Activated CD4-positive, alpha-beta memory T cell treated with anti-CD3 and anti-CD28 coated beads for 36 hours (primary cell): ENCODE results near the gene ARHGEF25. TPM values are rescaled to one million over a fixed set of nuclear protein-coding genes. Genes with fewer than 3 reads are reported as not detected.

Source experiments
- CTCF ChIA-PET: fragments of 350-600 bp; sonication (Branson Sonifier 250); formaldehyde crosslinking; loops from one replicate; lab custom pipeline; 2021; ENCODE audit warnings: antibody characterized with exemption, inconsistent platforms; lab: Charles Lee
- POLR2A ChIA-PET: fragments of 350-600 bp; sonication (Branson Sonifier 250); formaldehyde crosslinking; loops from one replicate; lab custom pipeline; 2021; ENCODE audit warnings: antibody characterized with exemption; lab: Charles Lee
- DNase-seq: peaks from one replicate; pipeline ENCODE4 v3.0.0-alpha.2; 2020
- H3K27ac Mint-ChIP-seq: one replicate; pipeline ENCODE4 v1.8.0; 2021; ENCODE audit warnings: mixed read lengths
- H3K27me3 Mint-ChIP-seq: one replicate; pipeline ENCODE4 v1.8.0; 2021; ENCODE audit warnings: mixed read lengths
- H3K36me3 Mint-ChIP-seq: one replicate; pipeline ENCODE4 v1.8.0; 2021; ENCODE audit warnings: mixed read lengths
- H3K4me1 Mint-ChIP-seq: one replicate; pipeline ENCODE4 v1.8.0; 2021; ENCODE audit warnings: low read depth, mixed read lengths
- H3K4me3 Mint-ChIP-seq: one replicate; pipeline ENCODE4 v1.8.0; 2021; ENCODE audit warnings: mild to moderate bottlenecking, mixed read lengths
- H3K9me3 Mint-ChIP-seq: one replicate; pipeline ENCODE4 v1.8.0; 2021; ENCODE audit warnings: mixed read lengths
- intact Hi-C: fragments of 100-400 bp; cut with micrococcal nuclease; formaldehyde crosslinking; loops from one replicate; pipeline ENCODE4 v1.15.1; 2023
- total RNA-seq, 2 experiments: library from RNA; stranded (reverse); gene quantifications; one replicate each; pipeline ENCODE4 v1.2.3, GENCODE V29; 2021

The ARHGEF25 gene
- total RNA-seq, 2 experiments from 2014 or later = 1.4 to 2.5 TPM

DNA sequence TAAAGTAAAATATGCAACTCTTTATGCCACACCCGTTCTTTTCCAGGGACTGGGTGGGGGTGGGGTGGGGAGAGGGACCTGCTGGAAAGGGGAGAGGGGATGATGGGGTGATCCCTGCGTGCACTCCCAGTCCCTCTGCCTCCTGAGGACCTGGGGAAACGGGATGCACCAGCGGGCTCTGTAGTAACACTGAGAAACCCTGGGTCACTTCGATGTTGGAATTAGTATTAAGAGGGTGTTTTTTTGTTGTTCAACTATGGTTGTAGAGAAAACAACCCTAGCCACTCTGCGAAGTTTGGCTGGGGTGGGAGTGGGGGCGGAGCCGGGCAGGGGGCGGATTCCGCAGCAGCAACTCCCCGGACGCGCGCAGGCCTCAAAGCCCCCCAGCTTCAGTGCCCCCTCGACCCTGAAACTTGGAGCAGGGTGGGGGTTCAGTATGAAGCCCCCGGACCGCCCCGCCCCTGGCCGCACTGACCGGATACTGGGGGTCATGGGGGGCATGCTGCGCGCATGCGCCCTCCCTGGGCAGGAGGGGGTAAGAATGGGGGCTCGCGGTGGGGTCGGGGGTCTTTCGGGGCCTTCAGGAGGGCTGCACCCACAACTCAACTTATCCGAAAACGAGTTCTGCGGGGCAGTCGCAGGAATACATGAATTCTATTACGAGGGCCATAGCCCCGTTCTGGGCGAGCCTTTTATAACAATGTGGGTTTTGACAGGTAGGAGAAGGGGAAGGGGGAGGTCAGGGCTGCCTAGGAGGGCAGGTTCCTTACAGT, 1.3 kb upstream of the ARHGEF25 start:
- Mint-ChIP-seq H3K4me1 (peaks cover 16% of the 10 kb centered on the region), H3K27me3 (peaks cover 23% of the 10 kb centered on the region), H3K36me3 (peaks cover 2% of the 10 kb centered on the region), H3K4me3 (peak overlapping the region; percentile 58), H3K9me3 (no peaks in the 10 kb centered on the region), H3K27ac (no peak overlapping the region)
- ChIA-PET POLR2A (interaction anchor here (2.9 kb wide), 1 partner anchor 11 kb away, joined by 9 read pairs; no protein-coding TSS in a partner anchor), CTCF (interaction anchor here (1.1 to 2.0 kb wide), 2 partner anchors 10 to 18 kb away, joined by 3 to 9 read pairs; no protein-coding TSS in a partner anchor)
- DNase-seq = no peak
- intact Hi-C loops = no loop called here

DNA sequence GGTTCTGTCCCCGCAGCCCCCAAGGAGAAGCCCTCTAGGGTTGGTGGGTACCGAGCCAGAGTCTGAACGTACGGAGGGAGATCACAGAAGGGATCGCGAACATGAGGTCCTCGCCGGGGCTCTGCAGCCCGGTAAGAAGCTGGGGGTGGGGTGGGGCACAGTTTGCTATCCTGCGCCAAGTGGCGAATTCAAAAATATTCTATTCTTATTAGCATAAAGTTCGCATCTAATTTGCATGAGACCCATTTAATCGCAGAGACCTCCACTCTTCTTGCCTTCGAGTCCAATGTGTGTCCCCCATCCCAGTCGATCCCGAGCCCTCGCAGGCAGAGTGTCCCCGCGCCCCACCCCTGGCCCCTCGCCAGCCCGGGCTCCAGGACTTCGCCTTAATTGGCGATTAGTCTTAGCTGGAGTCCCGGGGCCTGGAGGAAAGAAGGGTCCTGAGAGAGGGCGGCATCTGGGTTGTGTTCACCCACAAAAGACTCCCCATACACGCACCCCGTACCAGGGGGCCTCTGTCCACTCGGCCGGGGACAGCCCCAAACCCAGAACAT, 604 bp upstream of the ARHGEF25 start:
- Mint-ChIP-seq H3K36me3 (peaks cover 2% of the 10 kb centered on the region), H3K9me3 (no peaks in the 10 kb centered on the region), H3K4me1 (peaks cover 11% of the 10 kb centered on the region), H3K27me3 (peaks cover 23% of the 10 kb centered on the region), H3K27ac (no peak overlapping the region), H3K4me3 (peak overlapping the region; percentile 58)
- intact Hi-C loops = no loop called here
- DNase-seq = no peak
- ChIA-PET CTCF (interaction anchor here (1.1 to 2.0 kb wide), 3 partner anchors 10 to 27 kb away, joined by 3 to 9 read pairs (median 3); no protein-coding TSS in a partner anchor), POLR2A (interaction anchor here (1.0 to 2.9 kb wide), 2 partner anchors 10 to 80 kb away, joined by 4 to 9 read pairs; no protein-coding TSS in a partner anchor)

DNA sequence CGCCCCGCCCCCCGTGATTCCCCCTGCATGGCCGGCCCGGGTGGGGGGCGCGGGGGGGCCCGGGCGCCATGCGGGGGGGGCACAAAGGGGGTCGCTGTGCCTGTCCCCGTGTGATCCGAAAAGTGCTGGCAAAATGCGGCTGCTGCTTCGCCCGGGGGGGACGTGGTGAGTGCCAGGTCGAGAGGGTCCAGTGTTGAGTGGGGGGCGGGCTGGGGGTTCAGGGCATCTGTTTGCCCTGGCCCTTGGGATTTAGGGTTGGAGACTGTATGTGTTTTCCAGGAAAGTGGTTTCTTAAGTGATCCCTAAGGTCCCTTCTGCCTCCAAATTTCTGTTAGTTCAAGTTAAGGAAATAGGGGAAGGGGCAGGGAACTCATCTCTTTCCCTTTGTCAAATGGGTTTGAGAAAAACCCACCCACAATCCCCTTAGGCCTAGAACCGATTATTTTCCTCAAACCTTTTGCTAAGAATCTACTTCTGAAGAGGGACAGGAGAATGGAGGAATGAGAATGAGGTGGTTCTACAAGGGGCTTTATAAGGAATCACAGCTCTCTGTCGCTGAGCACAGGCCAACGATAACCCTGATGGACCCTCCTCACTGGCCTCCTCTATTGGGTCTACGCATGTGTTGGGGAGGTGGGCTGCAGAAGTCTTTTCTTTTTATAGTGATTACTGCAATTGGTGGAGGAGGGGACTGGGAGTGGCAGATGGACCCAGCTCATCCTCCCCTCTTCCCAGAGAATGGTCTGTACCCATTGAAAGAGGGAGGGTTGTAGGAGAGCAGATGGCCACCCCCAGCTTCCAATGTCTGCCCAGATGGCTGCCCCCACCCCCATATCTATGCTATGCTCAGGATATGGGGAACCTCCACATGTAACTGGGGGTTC, 834 bp downstream of the ARHGEF25 start:
- no peak for DNase-seq
- Mint-ChIP-seq H3K36me3 (peaks cover 2% of the 10 kb centered on the region), H3K4me3 (peak overlapping the region; percentile 42), H3K9me3 (no peaks in the 10 kb centered on the region), H3K27me3 (peaks cover 23% of the 10 kb centered on the region), H3K27ac (no peak overlapping the region), H3K4me1 (peaks cover 9% of the 10 kb centered on the region)
- ChIA-PET POLR2A (interaction anchor here (0.6 to 2.9 kb wide), 2 partner anchors 9 kb away, joined by 3 to 9 read pairs; no protein-coding TSS in a partner anchor), CTCF (interaction anchor here (1.2 to 2.0 kb wide), 2 partner anchors 8 to 29 kb away, joined by 3 to 9 read pairs; no protein-coding TSS in a partner anchor)
- intact Hi-C loops = no loop called here

DNA sequence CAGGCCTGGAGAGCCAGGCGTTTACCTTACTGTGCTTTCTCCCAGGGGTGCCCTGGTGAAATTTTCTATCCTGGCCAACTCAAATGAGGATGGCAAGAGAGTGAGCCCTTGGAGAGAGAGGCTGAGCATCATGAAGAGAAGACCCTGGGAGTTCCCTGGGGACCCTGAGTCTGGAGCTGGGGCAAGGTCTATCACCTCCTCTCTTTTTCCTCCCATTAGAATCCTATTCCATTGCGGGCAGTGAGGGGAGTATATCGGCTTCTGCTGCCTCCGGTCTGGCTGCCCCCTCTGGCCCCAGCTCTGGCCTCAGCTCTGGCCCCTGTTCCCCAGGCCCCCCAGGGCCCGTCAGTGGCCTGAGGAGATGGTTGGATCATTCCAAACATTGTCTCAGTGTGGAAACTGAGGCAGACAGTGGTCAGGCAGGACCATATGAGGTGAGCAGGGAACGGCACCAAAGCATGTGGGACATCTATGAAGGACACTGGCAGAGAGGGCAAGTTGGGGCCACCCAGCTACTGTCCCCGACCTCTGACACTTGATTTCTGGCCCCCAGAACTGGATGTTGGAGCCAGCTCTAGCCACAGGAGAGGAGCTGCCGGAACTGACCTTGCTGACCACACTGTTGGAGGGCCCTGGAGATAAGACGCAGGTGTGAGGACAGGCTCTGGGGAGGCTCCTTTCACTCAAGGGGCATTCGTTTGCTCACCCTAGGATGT, 1.6 kb downstream of the ARHGEF25 start:
- DNase-seq = no peak
- ChIA-PET POLR2A (interaction anchor here (2.9 kb wide), 1 partner anchor 8 kb away, joined by 9 read pairs; no protein-coding TSS in a partner anchor), CTCF (interaction anchor here (2.4 kb wide), 1 partner anchor 12 kb away, joined by 6 read pairs; no protein-coding TSS in a partner anchor)
- H3K4me1 Mint-ChIP-seq = peaks cover 9% of the 10 kb centered on the region
- intact Hi-C loops = no loop called here
- H3K27ac Mint-ChIP-seq = no peak overlapping the region
- H3K36me3 Mint-ChIP-seq = no peaks in the 10 kb centered on the region
- H3K9me3 Mint-ChIP-seq = no peaks in the 10 kb centered on the region
- H3K4me3 Mint-ChIP-seq = no peak overlapping the region
- H3K27me3 Mint-ChIP-seq = peaks cover 31% of the 10 kb centered on the region

GRCh38 chr12:57613427-57614109, 2.3 kb downstream of the ARHGEF25 start:
- CTCF ChIA-PET = interaction anchor here (0.6 to 2.4 kb wide), 5 partner anchors 12 to 232 kb away, joined by 3 to 6 read pairs (median 5); no protein-coding TSS in a partner anchor
- POLR2A ChIA-PET = interaction anchor here (1.4 kb wide), 1 partner anchor 30 kb away, joined by 3 read pairs; no protein-coding TSS in a partner anchor

DNA sequence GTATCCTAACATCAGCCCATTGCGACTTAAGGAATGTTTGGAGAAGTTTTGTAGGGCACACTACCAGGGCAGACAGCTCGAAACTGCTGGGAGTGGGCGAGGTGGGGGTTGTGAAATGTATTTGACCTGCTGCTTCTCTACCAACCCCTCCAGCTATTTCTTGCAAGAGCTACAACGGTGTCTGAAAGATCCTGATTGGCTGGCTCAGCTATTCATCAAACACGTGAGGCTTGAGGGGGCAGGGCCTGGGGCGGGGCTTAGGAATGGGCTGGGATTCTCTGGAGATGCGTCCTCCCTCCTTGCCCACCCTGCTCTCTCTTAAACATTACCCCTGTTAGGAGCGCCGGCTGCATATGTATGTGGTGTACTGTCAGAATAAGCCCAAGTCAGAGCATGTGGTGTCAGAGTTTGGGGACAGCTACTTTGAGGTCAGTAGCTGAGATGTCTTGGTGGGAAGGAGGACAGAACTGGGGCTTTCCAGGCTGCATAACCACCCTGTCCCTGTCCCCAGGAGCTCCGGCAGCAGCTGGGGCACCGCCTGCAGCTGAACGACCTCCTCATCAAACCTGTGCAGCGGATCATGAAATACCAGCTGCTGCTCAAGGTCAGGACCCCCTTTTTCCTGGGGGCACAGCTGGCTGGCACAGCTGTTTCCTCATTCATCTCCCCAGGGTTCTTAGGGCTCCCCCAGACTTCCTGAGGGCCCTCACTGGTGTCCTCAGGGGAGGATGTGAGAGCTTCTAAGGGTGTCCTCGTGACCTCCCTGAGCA, 3.1 kb downstream of the ARHGEF25 start:
- H3K36me3 Mint-ChIP-seq = no peaks in the 10 kb centered on the region
- H3K9me3 Mint-ChIP-seq = no peaks in the 10 kb centered on the region
- ChIA-PET POLR2A (interaction anchor here (0.6 to 1.4 kb wide), 2 partner anchors 23 to 31 kb away, joined by 3 read pairs; no protein-coding TSS in a partner anchor), CTCF (interaction anchor here (0.6 to 2.4 kb wide), 7 partner anchors 11 to 232 kb away, joined by 3 to 6 read pairs (median 3); no protein-coding TSS in a partner anchor)
- H3K4me3 Mint-ChIP-seq = no peak overlapping the region
- peaks cover 10% of the 10 kb centered on the region for H3K4me1 Mint-ChIP-seq
- DNase-seq = peak; percentile 43
- H3K27me3 Mint-ChIP-seq = peaks cover 43% of the 10 kb centered on the region
- intact Hi-C loops = no loop called here
- H3K27ac Mint-ChIP-seq = no peak overlapping the region

More at GRCh38 chr12:57613427-57614109, 2.3 kb downstream of the ARHGEF25 start:
- intact Hi-C loops = no loop called here
- H3K27ac Mint-ChIP-seq = no peak overlapping the region
- peaks cover 35% of the 10 kb centered on the region for H3K27me3 Mint-ChIP-seq
- H3K9me3 Mint-ChIP-seq = no peaks in the 10 kb centered on the region
- no peak for DNase-seq
- H3K4me1 Mint-ChIP-seq = peaks cover 9% of the 10 kb centered on the region
- H3K36me3 Mint-ChIP-seq = no peaks in the 10 kb centered on the region
- H3K4me3 Mint-ChIP-seq = no peak overlapping the region

- Mint-ChIP-seq H3K9me3 (no peaks in the 10 kb centered on the region), H3K4me1 (peaks cover 10% of the 10 kb centered on the region), H3K27me3 (peaks cover 48% of the 10 kb centered on the region), H3K4me3 (no peak overlapping the region), H3K27ac (no peak overlapping the region), H3K36me3 (no peaks in the 10 kb centered on the region)
- DNase-seq = no peak
- intact Hi-C loops = no loop called here
- ChIA-PET CTCF (interaction anchor here (0.9 to 2.4 kb wide), 4 partner anchors 10 to 32 kb away, joined by 3 to 6 read pairs (median 4); no protein-coding TSS in a partner anchor), POLR2A (interaction anchor here (0.6 to 1.4 kb wide), 2 partner anchors 22 to 32 kb away, joined by 3 read pairs; no protein-coding TSS in a partner anchor)
Measured at GRCh38 chr12:57614948-57615500, 3.8 kb downstream of the ARHGEF25 start.

DNA sequence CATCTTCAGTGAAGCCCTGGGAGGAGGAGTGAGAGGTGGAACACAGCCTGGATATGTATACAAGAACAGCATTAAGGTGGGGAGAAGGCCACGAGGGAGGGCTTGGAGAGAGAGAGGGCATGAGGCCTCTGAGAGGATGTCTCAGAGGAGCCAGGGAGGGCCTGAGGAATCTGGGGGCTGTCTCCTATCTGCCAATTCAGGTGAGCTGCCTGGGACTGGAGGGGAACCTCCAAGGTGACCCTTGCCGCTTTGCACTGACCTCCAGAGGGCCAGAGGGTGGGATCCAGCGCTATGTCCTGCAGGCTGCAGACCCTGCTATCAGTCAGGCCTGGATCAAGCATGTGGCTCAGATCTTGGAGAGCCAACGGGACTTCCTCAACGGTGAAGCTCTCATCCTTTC, 4.4 kb downstream of the ARHGEF25 start:
- DNase-seq = no peak
- intact Hi-C loops = no loop called here
- H3K27ac Mint-ChIP-seq = no peak overlapping the region
- no peaks in the 10 kb centered on the region for H3K36me3 Mint-ChIP-seq
- H3K27me3 Mint-ChIP-seq = peaks cover 53% of the 10 kb centered on the region
- no peaks in the 10 kb centered on the region for H3K9me3 Mint-ChIP-seq
- ChIA-PET CTCF (interaction anchor here (2.3 kb wide), 1 partner anchor 32 kb away, joined by 13 read pairs; no protein-coding TSS in a partner anchor), POLR2A (no interaction called here)
- H3K4me1 Mint-ChIP-seq = peaks cover 10% of the 10 kb centered on the region
- no peak overlapping the region for H3K4me3 Mint-ChIP-seq

GRCh38 chr12:57616383-57617101, 5.3 kb downstream of the ARHGEF25 start:
- no peak for DNase-seq
- H3K27me3 Mint-ChIP-seq = peaks cover 60% of the 10 kb centered on the region
- ChIA-PET CTCF (interaction anchor here (2.3 kb wide), 1 partner anchor 33 kb away, joined by 13 read pairs; no protein-coding TSS in a partner anchor), POLR2A (no interaction called here)
- no peak overlapping the region for H3K27ac Mint-ChIP-seq
- H3K4me3 Mint-ChIP-seq = no peak overlapping the region
- no peaks in the 10 kb centered on the region for H3K9me3 Mint-ChIP-seq
- H3K4me1 Mint-ChIP-seq = peaks cover 16% of the 10 kb centered on the region
- intact Hi-C loops = no loop called here
- no peaks in the 10 kb centered on the region for H3K36me3 Mint-ChIP-seq
